CD14-positive monocyte (primary cell): Measurements from ENCODE around the gene HSH2D. TPM values are rescaled to one million over a fixed set of nuclear protein-coding genes. Genes with fewer than 3 reads are reported as not detected.

Source experiments
- DNase-seq, 3 donors: peaks; one replicate each; pipeline ENCODE4 v3.0.0-alpha.2; 2011 to 2022
- H2AFZ ChIP-seq: 2 replicates; pipeline ENCODE4 v1.6.0; 2012; ENCODE audit warnings: mild to moderate bottlenecking, low read depth, low read length, inconsistent platforms; ENCODE audit not compliant: insufficient read depth, poor library complexity, severe bottlenecking
- H3K27ac ChIP-seq, 2 donors: 1 replicate in 1 of 2; 2 replicates in 1 of 2; pipeline ENCODE4 v1.5.1; 2012 to 2013; ENCODE audit warnings: low read length in 2 of 2, control low read depth in 1 of 2, inconsistent platforms in 1 of 2, low read depth in 1 of 2, mild to moderate bottlenecking in 1 of 2
- H3K27me3 ChIP-seq, 2 donors: one replicate each; pipeline versions ENCODE4 v1.6.0 to v1.6.1; 2011 to 2013; ENCODE audit warnings: low read length in 2 of 2; ENCODE audit not compliant: control insufficient read depth in 2 of 2, insufficient read depth in 2 of 2
- H3K36me3 ChIP-seq, 2 donors: replicated peaks in 1 of 2; 1 replicate in 1 of 2; 2 replicates in 1 of 2; pipeline versions ENCODE4 v1.5.1 to v1.6.1; 2012 to 2013; ENCODE audit warnings: low read length in 2 of 2, control low read depth in 1 of 2, inconsistent platforms in 1 of 2, mild to moderate bottlenecking in 1 of 2; ENCODE audit not compliant: insufficient read depth in 2 of 2, control insufficient read depth in 1 of 2
- H3K4me1 ChIP-seq, 2 donors: 1 replicate in 1 of 2; 2 replicates in 1 of 2; pipeline versions ENCODE4 v1.5.1 to v1.6.1; 2012 to 2013; ENCODE audit warnings: low read length in 2 of 2, control low read depth in 1 of 2, inconsistent platforms in 1 of 2, mild to moderate bottlenecking in 1 of 2, moderate library complexity in 1 of 2; ENCODE audit not compliant: insufficient read depth in 2 of 2, control insufficient read depth in 1 of 2
- H3K4me2 ChIP-seq: replicated peaks from 2 replicates; pipeline ENCODE3; 2012; ENCODE audit warnings: low read length, moderate library complexity, mild to moderate bottlenecking; ENCODE audit not compliant: poor library complexity, severe bottlenecking; ENCODE audit errors: extremely low read depth
- H3K4me3 ChIP-seq, 3 experiments: fragments of 200-600 bp in 1 of 3; sonication (generic) in 1 of 3; replicated peaks in 1 of 3; 1 replicate in 2 of 3; 2 replicates in 1 of 3; pipeline ENCODE4 v1.5.1; 2011 to 2013; ENCODE audit warnings: low read length in 3 of 3, mild to moderate bottlenecking in 3 of 3, control low read depth in 2 of 3, low read depth in 2 of 3, inconsistent platforms in 1 of 3, moderate library complexity in 1 of 3
- H3K79me2 ChIP-seq: 2 replicates; pipeline ENCODE4 v1.6.0; 2012; ENCODE audit warnings: mild to moderate bottlenecking, control low read depth, inconsistent platforms, low read length, moderate library complexity; ENCODE audit not compliant: insufficient read depth
- H3K9ac ChIP-seq: 2 replicates; pipeline ENCODE4 v1.6.0; 2017; ENCODE audit warnings: low read length, mild to moderate bottlenecking; ENCODE audit not compliant: insufficient read depth, poor library complexity, severe bottlenecking
- H3K9me3 ChIP-seq, 2 donors: replicated peaks in 1 of 2; 1 replicate in 1 of 2; 2 replicates in 1 of 2; pipeline versions ENCODE4 v1.5.1 to v1.6.1; 2012 to 2013; ENCODE audit warnings: low read length in 2 of 2, control low read depth in 1 of 2; ENCODE audit not compliant: control insufficient read depth in 1 of 2, insufficient read depth in 1 of 2
- H4K20me1 ChIP-seq: 2 replicates; pipeline ENCODE4 v1.6.0; 2012; ENCODE audit warnings: mild to moderate bottlenecking, low read length, control low read depth, moderate library complexity; ENCODE audit not compliant: insufficient read depth
- H3K27ac Mint-ChIP-seq, 7 donors: one replicate each; pipeline ENCODE4 v1.8.0; 2020; ENCODE audit warnings: mild to moderate bottlenecking in 7 of 7, mixed read lengths in 7 of 7, moderate library complexity in 6 of 7, inconsistent platforms in 2 of 7
- H3K27me3 Mint-ChIP-seq, 3 donors: one replicate each; pipeline ENCODE4 v1.8.0; 2021 to 2022; ENCODE audit warnings: low read depth in 3 of 3, mild to moderate bottlenecking in 3 of 3, mixed read lengths in 3 of 3, moderate library complexity in 3 of 3, inconsistent platforms in 1 of 3
- H3K36me3 Mint-ChIP-seq, 2 donors: one replicate each; pipeline ENCODE4 v1.8.0; 2020; ENCODE audit warnings: mixed read lengths in 2 of 2, inconsistent platforms in 1 of 2, mild to moderate bottlenecking in 1 of 2
- H3K4me1 Mint-ChIP-seq: one replicate; pipeline ENCODE4 v1.8.0; 2020; ENCODE audit warnings: mild to moderate bottlenecking, mixed read lengths
- H3K4me3 Mint-ChIP-seq, 2 donors: one replicate each; pipeline ENCODE4 v1.8.0; 2020; ENCODE audit warnings: mild to moderate bottlenecking in 2 of 2, mixed read lengths in 2 of 2, moderate library complexity in 1 of 2
- H3K9me3 Mint-ChIP-seq, 7 donors: one replicate each; pipeline ENCODE4 v1.8.0; 2020 to 2022; ENCODE audit warnings: mixed read lengths in 7 of 7, mild to moderate bottlenecking in 6 of 7, moderate library complexity in 6 of 7, inconsistent platforms in 2 of 7
- WGBS: methylation state at CpG from one replicate; pipeline ENCODE4 v1.1.5; 2013; ENCODE audit warnings: missing lambda C conversion rate; ENCODE audit not compliant: insufficient coverage; 5-methylcytosine and 5-hydroxymethylcytosine counted together
- intact Hi-C, 2 donors: fragments of 100-400 bp; cut with micrococcal nuclease; formaldehyde crosslinking; loops; one replicate each; pipeline versions ENCODE4 v1.15.0 to v1.15.1; 2023
- polyA plus RNA-seq, 3 donors: library from polyadenylated mRNA; depleted of rRNA in 1 of 3; unstranded in 2 of 3; stranded (reverse) in 1 of 3; fragments of 300-500 nt in 2 of 3; fragments of >200 nt in 1 of 3; fragmentation: Illumina TruSeq in 2 of 3; gene quantifications; 1 replicate in 2 of 3; 2 replicates in 1 of 3; pipeline ENCODE4 v1.2.3, GENCODE V29; 2012 to 2021
- TF ChIP-seq, protein P1 (sequence below): fragments of 200-600 bp; IDR thresholded peaks from one replicate; pipeline ENCODE4 v1.8.0; 2022; ENCODE audit warnings: antibody characterized with exemption, mild to moderate bottlenecking

The HSH2D gene
- polyA plus RNA-seq, 3 donors: 13.8 to 106 (median 16.7) TPM

DNA sequence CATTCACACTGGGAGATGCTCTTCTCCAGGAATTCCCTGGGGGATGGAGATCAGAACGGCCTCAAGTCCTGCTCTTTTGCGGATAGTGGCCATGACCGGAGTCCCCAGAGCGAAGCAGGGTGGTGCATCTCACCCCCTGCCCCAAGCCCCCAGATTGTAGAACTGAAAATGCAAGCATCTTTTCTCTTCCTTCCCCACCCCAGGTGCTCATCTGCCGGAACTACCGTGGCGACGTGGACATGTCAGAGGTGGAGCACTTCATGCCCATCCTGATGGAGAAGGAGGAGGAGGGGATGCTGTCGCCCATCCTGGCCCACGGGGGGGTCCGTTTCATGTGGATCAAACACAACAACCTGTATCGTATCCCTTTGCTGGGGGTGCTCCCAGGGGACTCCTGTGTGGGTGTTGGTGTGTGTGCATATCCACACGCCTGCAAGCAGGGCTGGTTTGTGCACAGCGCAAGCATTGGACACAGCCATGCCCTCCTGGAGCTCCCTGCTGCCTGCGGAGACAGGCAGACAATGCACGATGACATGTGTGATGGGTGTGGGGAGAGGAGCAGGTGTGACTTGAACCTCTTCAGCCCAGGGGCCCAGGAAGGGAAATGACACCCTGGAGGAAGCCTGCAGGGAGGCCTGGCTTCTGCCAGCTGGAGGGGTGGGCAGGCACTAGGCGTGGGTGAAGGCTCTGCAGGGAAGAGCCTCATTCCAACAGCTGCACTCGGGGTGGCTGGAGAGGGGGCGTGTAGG, 59.9 kb downstream of the HSH2D start:
- WGBS: 96% methylated on average over 9 of the region's 19 CpGs
- Mint-ChIP-seq H3K9me3 (no peaks in the 10 kb centered on the region), H3K4me3 (no peak overlapping the region), H3K27ac (peak overlapping the region in 3 of 7 donors; percentile 21 to 72 (median 58)), H3K36me3 (peaks cover 70 to 82% of the 10 kb centered on the region in 2 donors), H3K27me3 (no peaks in the 10 kb centered on the region), H3K4me1 (peaks cover 25% of the 10 kb centered on the region)
- Histone ChIP-seq H3K4me2 (no peak overlapping the region), H3K79me2 (peaks cover 57% of the 10 kb centered on the region), H3K36me3 (peaks cover 76 to 81% of the 10 kb centered on the region in 2 donors), H3K4me3 (no peak overlapping the region), H3K9me3 (no peaks in the 10 kb centered on the region), H3K9ac (no peak overlapping the region), H2AFZ (no peak overlapping the region), H3K27ac (no peak overlapping the region), H3K4me1 (peaks cover 20 to 24% of the 10 kb centered on the region in 2 donors), H3K27me3 (no peaks in the 10 kb centered on the region), H4K20me1 (peaks cover 63% of the 10 kb centered on the region)
- DNase-seq: no peak
- intact Hi-C loops: no loop called here
- TF ChIP-seq, protein P1, sequence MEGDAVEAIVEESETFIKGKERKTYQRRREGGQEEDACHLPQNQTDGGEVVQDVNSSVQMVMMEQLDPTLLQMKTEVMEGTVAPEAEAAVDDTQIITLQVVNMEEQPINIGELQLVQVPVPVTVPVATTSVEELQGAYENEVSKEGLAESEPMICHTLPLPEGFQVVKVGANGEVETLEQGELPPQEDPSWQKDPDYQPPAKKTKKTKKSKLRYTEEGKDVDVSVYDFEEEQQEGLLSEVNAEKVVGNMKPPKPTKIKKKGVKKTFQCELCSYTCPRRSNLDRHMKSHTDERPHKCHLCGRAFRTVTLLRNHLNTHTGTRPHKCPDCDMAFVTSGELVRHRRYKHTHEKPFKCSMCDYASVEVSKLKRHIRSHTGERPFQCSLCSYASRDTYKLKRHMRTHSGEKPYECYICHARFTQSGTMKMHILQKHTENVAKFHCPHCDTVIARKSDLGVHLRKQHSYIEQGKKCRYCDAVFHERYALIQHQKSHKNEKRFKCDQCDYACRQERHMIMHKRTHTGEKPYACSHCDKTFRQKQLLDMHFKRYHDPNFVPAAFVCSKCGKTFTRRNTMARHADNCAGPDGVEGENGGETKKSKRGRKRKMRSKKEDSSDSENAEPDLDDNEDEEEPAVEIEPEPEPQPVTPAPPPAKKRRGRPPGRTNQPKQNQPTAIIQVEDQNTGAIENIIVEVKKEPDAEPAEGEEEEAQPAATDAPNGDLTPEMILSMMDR: no peak

- Mint-ChIP-seq H3K27ac (peak overlapping the region in 3 of 7 donors; percentile 38 to 72 (median 58)), H3K9me3 (no peaks in the 10 kb centered on the region), H3K27me3 (no peaks in the 10 kb centered on the region), H3K36me3 (peaks cover 75 to 88% of the 10 kb centered on the region in 2 donors), H3K4me3 (no peak overlapping the region), H3K4me1 (peaks cover 20% of the 10 kb centered on the region)
- Histone ChIP-seq H3K4me1 (peaks cover 15 to 19% of the 10 kb centered on the region in 2 donors), H2AFZ (no peak overlapping the region), H3K4me2 (no peak overlapping the region), H3K79me2 (peaks cover 51% of the 10 kb centered on the region), H3K27ac (no peak overlapping the region), H3K9ac (no peak overlapping the region), H3K4me3 (no peak overlapping the region), H3K9me3 (no peaks in the 10 kb centered on the region), H3K36me3 (peaks cover 81 to 86% of the 10 kb centered on the region in 2 donors), H4K20me1 (peaks cover 63% of the 10 kb centered on the region), H3K27me3 (no peaks in the 10 kb centered on the region)
- TF ChIP-seq, protein P1: no peak
- DNase-seq: no peak
- 81% methylated on average over 4 of the region's 5 CpGs for WGBS
- intact Hi-C loops: no loop called here
Measured at GRCh38 chr19:16204005-16204294, 60.5 kb downstream of the HSH2D start.
